Measurements from ENCODE around the gene FKBP7.
"Not testable (repeated sequence)": the region's sequence is repeated elsewhere in the genome, so short reads cannot be mapped to it uniquely, and the experiment has no call there.

The FKBP7 gene

DNA sequence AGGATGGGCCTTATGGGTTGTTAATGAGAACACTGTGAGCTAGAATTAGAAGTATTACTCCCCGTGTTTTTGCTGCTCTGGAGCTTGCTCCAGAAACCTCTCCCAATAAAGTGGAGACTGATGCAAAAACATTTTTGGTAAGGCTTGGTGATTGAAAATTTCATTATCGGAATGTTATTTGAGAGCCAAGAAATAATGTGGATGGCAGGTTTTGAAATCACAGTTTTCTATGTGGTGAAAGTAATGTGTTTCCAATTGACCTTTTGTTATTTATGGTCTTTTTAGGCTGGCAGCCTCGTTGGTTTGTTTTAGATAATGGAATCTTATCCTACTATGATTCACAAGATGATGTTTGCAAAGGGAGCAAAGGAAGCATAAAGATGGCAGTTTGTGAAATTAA is 7.0 kb upstream of the FKBP7 start:
- DNase-seq (ENCODE audit: low read depth in 2 of 2): no peak

DNA sequence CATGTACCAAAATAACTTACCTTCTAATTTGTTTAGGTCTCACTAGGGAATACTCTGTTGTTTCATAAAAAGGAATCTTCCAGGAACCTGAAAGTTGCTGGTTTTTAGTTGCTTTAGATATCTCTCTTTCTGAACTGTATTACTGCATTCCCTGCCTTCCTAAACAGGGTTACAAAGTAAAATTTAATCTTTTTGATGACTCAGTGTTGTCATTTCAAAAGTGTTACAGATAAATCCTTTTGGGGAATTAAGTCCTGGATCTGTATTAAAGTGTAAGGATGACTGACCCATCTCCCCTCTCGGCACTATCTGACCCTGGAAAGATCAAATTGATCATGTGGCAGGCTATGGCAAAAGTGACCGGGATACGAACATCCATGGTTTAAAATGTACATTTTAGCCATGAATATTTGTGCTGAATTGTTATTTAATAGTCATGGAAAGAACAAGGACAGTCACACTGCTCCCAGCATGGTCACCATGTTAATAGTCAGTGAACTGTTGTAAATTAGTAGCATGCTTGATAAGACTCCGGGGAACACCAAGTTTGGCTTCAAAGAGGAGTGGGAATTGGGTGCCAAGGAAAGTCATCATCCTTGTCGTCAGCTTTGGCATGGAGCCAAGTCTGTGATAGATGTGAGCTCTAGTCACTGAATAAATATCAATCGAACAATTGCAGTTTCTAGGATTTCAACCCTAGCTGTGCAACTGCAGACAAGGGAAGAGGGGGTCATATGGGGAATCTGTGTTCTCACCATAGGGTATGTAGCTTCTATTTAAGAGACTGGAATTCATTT is 6.0 kb upstream of the FKBP7 start:
- no peak for DNase-seq (ENCODE audit: low read depth in 2 of 2)

DNA sequence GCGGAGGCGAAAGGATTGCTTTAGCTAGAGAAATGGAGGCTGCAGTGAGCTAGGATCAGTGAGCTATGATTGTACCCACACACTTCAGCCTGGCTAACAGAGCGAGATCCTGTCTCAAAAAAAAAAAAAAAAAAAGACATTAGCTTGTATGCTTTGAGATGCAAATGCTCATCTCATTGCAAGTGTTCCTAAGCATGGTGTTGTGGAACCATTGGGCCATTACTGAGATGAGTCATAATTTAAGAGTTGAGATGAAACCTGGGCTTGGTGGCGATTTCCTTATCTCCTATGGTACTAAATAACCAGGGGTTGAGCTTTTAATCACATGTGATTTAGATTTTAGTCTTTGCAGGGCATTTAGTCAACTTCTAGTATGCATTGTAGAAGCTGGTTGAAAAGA is 4.0 kb upstream of the FKBP7 start:
- no peak for DNase-seq (ENCODE audit: low read depth in 2 of 2)

DNA sequence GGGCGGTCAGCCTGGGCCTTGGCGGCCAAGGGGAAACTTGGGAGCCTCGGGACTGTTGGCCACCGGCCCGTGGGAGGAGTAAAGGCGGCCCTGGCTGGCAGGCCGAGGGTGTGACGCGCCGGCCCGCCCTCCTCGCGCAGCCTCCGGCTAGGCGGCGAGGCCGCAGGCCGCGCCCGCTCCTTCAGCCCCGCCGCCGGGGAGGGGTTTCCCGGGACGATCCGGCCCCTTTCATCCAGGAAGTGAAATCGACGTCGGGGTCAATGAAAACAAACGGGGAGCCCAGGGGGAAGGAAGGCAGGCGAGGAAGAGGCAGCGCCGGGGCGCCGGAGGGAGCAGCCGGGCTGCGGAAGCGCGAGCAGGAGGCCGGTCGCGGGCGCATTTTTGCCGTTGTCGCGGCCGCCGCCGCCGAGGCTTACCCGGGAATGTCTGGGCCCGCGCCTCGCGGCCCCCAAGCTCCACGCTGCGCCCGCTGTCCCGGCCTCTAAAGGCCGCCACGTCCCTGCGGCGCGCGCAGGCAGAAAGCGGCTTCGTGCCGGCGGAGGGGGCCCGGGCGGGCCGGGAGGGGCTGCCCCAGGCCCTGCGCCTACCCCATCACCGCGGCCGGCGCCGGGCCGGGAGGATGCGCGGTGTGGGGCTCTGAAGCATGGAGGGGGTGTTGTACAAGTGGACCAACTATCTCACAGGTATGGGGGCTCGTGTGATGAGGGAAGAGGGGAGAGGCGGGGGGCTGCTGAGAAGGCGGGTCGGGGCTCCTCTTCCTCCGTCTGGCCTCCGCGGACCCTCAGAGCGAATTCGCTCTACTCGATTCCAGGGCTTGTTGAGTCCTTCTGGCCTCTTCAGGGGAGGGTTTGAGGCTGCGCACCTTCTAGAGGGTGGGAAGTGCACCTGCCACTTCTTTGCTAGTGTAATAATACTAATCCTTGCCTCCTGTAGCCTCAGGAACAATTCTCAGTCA is 2.1 kb upstream of the FKBP7 start, which contains the start of gene PLEKHA3:
Gene PLEKHA3 (plus strand): TSS at position 231 of the 955 bp plus-strand sequence. CDS start 413 bp downstream, at position 644.
- DNase-seq (ENCODE audit: low read depth in 2 of 2): peak; percentile 52 to 57

DNA sequence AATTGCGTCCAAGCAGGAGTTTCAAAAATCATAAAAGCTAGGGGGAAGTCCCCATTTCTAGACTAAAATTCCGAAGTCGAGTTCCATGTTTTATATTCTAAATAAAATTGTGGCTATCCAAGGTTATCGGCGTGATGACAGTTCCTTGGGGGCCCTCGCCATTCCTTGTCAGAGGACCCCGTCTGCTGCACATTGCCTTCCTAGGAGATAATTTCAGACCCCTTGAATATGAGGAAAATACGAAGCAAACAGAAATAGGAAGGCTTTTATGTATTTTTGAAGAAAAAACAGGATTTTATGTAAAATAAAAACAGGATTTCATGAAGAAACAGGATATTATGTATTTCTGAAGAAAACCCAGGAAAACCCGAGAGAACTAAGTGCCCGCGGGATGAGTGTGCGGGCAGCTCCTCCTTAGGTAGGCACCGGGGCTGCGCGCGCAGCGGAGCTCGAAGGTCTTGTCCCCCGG is 1.4 kb upstream of the FKBP7 start:
- DNase-seq (ENCODE audit: low read depth in 2 of 2): no peak

DNA sequence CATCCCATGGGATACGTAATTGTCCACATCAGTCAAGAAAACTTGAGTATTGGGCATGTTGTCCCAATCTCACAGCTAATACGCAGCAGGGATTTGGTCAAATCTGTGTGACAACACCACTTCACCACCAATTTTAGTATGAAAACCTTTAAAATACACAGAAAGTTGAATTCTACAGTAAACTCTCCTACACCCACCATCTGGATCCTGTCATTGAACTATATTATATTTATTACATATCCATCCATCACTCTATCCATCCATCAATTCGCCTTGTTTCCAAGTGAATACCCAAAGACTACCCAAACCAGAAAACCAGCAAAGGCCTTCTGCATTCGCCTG is 846 bp upstream of the FKBP7 start:
- no peak for DNase-seq (ENCODE audit: low read depth in 2 of 2)

DNA sequence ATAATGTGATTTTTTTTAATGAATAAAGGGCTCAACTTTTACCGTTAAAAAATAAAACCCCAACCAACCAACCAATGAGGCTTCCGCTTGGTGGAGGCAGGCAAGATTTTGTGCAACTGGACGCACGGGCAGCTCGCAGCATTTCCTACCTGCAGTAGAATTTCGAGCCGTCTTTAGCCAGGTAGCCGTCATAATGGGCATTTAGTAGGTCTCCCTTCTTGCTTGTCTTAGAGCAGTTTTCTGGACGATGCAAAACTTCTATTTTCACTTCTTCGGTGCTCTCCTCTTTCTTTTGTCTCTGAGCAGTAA is 316 bp downstream of the FKBP7 start:
- no peak for DNase-seq (ENCODE audit: low read depth in 2 of 2)

DNA sequence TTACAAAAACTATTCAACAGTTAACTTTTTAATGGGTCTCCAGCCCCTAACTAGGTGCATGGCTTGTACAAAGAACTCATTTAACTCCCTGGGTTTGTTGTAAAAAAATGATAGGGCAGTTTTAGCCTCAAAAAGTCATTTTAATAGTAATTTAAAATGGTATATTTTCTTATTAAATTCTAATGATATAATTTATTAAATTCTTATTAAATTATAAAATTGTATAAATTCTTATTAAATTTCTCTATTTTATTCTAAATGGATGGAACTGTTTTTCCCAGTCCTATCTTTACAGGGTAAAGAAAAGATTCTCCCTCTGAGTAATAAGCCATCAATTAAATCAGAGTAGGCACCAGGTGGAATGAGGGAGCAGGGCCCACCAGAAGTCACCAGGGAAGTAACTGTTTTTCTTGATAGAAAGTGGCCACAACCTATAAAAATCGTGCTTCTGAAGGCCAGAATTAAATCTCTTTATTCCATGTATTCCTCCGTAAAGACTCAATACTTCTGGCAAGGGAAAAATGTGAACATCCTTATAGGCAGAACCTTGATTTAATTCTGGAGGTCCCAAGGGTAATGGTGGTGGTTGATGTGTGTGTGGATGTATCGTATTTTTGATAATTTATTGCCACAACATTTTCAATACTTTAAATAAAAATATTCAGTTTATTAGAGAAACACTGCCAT is 814 bp downstream of the FKBP7 start:
- no peak for DNase-seq (ENCODE audit: low read depth in 2 of 2)

DNA sequence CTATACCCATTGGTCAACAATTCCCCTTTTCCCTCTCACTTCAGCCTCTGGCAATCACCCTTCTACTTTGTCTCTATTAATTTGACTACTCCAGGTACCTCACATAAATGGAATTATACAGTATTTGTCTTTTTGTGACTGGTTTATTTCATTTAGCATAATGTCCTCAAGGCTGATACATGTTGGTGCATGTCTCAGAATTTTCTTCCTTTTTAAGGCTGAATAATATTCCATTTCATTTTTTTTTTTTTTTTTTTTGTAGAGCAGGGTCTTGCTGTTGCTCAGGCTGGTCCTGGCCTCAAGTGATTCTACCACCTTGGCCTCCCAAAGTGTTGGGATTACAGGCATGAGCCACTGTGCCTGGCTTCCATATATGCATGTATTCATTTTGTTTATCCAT is 1.9 kb downstream of the FKBP7 start:
- DNase-seq (ENCODE audit: low read depth in 2 of 2): no peak

DNA sequence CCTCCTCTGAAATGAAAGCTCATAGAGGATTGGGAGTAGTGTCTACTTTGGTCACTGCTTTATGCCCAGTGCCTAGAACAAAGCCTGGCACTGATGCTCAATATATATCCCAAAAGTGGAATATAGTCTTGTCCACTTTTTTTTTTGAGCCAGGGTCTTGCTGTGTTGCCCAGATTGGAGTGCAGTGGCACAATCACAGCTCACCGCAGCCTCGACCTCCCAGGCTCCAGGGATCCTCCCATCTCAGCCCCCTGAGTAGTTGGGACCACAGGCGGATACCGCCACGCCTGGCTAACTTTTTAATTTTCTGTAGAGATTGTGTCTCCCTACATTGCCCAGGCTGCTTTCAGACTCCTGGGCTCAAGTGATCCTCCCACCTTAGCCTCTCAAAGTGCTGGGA is 3.8 kb downstream of the FKBP7 start:
- DNase-seq (ENCODE audit: low read depth in 2 of 2): no peak

DNA sequence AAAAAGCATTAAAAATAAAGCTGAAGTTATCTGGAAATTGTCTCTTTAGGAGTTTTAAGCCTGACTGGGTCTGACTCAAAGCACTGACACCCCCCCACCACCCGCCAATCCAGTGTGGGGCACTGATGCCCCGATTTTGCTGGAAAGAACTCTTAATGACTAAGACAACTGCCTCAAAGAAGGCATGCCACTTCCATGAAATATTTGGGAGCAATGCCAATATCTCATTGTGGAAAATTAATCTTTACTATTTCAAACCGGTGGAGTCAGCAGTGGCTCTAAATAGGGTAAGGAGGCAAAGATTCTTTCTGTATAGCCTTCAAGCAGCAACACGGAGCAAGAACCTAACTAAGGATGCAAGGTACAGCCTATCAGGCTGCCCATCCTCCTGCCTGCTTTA is 4.5 kb downstream of the FKBP7 start:
- no peak for DNase-seq (ENCODE audit: low read depth in 2 of 2)

DNA sequence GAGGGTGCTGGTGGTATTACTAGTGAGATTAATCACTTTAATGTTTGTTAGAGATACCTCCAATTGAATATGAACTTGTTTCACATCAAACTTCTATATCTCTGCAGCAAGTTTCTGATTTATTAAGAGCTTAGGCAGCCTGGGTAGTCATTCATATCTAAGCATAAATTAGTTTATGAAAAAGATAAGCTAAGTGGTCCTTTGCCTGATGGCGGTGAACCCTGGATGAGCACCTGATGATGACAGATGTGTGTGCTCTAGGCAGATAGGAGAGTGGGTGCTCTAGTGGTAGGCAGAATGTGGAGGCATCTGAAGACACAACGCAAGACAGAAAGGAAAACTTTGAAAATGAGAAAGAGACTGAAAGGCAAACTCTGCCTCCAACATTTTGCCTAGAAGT is 5.0 kb downstream of the FKBP7 start:
- DNase-seq (ENCODE audit: low read depth in 2 of 2): no peak

DNA sequence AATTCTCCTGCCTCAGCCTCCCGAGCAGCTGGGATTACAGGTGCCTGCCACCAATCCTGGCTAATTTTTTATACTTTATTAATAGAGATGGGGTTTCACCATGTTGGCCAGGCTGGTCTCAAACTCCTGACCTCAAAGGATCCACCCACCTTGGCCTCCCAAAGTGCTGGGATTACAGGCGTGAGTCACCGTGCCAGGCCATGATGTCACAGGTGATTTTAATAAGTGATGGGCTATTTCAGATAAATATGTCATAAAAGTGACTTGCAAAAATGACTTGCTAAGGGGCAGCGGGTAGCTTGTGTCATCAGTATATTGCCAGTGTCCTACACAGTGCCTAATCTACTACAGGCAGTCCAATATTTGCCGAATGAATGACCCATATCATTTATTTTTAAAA is 7.1 kb downstream of the FKBP7 start:
- not testable (repeated sequence) for DNase-seq (ENCODE audit: low read depth in 2 of 2)

DNA sequence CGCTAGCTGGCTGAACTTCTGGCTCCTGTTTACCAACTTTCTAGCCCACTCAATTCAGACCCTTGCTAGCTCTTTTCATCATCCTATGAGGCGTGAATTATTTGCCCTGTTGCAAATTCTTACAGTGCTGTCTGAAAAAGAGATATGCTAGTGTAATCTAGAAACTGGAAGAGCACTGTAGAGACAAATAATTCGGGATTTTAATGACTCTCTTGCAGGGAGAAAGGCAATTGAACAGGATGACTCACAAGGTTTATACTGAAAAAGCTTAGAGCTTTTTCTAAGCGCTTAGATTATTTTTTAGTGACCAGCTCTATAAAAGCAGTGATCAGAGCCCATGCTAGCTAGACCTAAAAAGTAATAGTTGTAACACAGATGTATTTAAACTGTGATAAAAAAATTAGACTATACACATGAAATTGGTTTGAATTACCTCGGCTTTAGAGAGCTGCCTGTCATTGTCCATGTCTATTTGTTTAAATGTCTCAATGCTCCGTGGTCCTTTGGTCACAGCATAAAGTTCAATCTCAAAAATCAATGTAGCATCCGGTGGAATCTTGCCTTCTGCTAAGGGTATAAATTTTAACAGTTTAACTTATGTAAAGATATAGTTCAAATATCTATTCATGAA is 9.1 kb downstream of the FKBP7 start:
- DNase-seq (ENCODE audit: low read depth in 2 of 2): no peak

DNA sequence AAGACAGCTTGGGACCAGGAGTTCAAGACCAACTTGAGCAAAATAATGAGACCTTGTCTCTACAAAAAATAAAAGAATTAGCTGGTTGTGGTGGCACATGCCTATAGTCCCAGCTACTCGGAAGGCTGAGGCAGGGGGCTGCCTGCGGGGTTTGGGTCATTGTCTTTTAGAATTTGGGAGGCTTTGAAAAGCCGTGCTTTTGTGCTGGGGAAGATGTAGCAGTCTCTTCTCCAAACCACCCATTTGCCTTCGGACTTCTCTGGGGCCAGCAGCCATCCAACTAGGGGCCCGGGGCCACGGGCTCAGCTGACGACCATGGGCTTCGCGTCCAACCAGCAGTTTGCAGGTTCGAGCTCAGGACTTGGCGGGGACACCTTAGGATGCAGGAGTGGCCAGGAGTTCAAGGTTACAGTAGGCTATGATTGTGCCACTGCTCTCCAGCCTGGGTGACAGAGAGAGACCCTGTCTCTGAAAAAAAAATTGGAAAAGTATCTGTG is 21.0 kb downstream of the FKBP7 start:
- DNase-seq (ENCODE audit: low read depth in 2 of 2): no peak

DNA sequence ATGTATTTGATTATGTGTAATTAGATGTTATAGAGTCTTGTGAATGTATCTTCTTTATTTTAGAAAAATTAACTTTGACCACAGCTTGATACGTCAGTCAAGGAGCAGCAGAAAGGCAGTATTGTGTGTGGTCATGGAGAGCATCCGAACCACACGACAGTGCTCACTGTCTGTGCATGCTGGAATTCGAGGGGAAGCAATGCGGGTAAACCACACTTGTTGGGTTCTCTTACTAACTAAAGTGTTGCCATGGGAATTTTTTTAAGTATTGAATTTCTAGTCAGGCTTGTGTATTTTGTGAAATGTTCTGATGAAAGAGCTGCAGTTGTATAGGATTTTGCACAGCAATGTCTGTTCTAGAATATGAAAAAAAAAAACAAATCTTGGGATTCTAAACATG is 22.5 kb downstream of the FKBP7 start:
- DNase-seq (ENCODE audit: low read depth in 2 of 2): no peak

DNA sequence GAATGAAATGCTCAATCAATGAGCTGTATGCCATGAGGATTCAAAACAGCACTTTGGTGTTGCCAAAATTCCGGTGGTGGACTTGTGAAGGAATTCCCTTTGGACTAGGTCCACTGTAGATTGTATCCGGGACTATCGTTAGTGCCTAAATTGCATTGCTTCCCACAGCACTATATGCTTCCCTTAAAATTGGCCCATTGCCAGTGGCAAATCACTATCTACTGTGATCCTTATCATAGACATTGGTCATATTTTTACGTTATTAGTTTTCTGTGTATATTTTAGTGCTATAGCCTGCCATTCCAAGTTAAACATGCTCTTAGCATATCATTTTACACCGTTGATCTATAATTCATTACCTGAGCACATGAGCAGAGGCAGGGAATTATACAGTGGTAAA is 25.5 kb downstream of the FKBP7 start:
- DNase-seq (ENCODE audit: low read depth in 2 of 2): no peak

DNA sequence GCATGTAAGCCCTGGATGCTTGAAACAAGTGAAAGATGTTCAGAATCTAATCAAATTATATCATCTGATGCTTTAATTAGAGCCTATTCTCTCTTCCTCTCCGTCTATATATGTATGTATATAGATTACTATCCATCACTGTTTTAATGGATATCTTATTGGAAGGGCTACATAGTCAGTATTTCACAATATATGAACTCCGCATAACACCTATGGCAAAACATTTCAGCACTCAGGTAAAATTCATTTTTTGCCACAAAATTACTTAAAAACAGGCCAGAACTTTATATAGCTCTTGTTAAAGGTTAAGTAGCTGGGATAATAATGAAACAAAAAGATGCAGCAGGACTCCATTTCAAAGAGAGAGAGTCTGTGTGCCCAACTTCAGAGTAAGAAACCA is 26.1 kb downstream of the FKBP7 start:
- DNase-seq (ENCODE audit: low read depth in 2 of 2): no peak

DNA sequence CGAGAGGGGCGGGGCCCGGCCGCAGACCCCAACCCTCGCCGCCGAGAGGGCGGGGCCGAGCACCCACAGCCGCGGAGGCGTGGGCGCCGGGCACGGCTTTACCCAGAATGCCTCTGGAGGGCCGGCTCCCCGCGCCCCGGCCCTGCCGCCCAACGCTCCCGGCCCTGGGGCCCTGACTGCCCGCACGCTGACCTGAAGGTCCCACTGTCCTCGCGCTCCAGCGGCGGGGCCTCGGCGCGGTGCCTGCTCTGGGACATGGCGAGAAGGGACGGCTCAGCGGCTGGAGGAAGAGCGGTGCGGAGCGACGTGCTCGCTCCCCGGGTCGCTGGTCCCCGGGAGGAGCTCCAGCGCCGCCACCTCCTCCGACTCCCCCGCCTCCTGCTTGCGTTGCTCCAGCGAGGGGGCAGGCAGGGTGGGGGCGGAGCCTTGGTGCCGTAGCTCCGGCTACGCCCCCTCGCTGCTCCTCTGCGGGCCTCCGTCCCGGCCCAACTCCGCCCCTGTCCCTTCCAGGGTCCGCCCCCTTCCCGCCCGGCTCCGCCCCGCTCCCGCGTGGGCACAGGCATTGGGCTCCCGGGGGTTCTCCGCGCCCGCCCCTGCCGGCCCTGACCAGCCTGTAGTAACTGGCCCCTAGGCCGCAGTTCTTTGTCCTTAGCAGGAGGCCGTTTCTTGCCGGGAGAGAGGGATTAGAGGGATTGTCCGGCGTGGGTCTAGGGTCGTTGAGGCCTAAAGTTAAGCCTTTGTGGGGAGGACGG is 27.4 kb downstream of the FKBP7 start, which contains the start of the genes PJVK and PRKRA:
Gene PJVK (plus strand): TSS at position 605 of the 752 bp plus-strand sequence. CDS start 2,032 bp downstream, outside the sequence.
Gene PRKRA (minus strand): TSS at position 402 of the 752 bp plus-strand sequence. CDS start 145 bp downstream, at position 257.
- DNase-seq (ENCODE audit: low read depth in 2 of 2): peak; percentile 83 to 94

DNA sequence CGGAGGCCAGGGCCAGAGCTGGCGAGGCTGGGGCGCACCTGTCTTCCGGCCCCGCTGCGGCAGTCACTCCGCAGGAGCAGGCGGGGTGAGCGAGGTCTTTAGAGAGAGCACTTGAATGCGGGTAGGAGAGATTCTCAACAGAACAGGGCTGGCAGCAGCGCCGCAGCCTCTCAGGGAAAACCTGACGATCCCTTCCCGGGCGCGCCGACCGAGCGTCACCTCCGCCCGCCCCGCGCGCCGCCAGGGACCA is 28.0 kb downstream of the FKBP7 start:
- no peak for DNase-seq (ENCODE audit: low read depth in 2 of 2)
